NK-92 (cell line): ENCODE data around the gene GRIN3B.

Experiments
- DNase-seq: peaks from one replicate; lab custom pipeline; 2025; ENCODE audit not compliant: unreplicated experiment; lab: John Stamatoyannopoulos, UW

GRIN3B gene

GRCh38 chr19:1057176-1057855 lies 57.1 kb downstream of the GRIN3B start:
- DNase-seq, result no peak

GRCh38 chr19:1058112-1058511 lies 57.9 kb downstream of the GRIN3B start:
- DNase-seq, result no peak
